GM12801 (cell line): ENCODE measurements around the gene KYAT1.

ENCODE experiments used
- TF ChIP-seq, protein P1 (sequence below): IDR thresholded peaks from one replicate; pipeline ENCODE4 v1.5.1; 2011; ENCODE audit warnings: control low read depth; ENCODE audit not compliant: insufficient read length; ENCODE audit errors: extremely low read depth

The KYAT1 gene

GRCh38 chr9:128887914-128888350 lies 6.2 kb upstream of the KYAT1 start:
- TF ChIP-seq, protein P1, sequence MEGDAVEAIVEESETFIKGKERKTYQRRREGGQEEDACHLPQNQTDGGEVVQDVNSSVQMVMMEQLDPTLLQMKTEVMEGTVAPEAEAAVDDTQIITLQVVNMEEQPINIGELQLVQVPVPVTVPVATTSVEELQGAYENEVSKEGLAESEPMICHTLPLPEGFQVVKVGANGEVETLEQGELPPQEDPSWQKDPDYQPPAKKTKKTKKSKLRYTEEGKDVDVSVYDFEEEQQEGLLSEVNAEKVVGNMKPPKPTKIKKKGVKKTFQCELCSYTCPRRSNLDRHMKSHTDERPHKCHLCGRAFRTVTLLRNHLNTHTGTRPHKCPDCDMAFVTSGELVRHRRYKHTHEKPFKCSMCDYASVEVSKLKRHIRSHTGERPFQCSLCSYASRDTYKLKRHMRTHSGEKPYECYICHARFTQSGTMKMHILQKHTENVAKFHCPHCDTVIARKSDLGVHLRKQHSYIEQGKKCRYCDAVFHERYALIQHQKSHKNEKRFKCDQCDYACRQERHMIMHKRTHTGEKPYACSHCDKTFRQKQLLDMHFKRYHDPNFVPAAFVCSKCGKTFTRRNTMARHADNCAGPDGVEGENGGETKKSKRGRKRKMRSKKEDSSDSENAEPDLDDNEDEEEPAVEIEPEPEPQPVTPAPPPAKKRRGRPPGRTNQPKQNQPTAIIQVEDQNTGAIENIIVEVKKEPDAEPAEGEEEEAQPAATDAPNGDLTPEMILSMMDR, result no peak

DNA sequence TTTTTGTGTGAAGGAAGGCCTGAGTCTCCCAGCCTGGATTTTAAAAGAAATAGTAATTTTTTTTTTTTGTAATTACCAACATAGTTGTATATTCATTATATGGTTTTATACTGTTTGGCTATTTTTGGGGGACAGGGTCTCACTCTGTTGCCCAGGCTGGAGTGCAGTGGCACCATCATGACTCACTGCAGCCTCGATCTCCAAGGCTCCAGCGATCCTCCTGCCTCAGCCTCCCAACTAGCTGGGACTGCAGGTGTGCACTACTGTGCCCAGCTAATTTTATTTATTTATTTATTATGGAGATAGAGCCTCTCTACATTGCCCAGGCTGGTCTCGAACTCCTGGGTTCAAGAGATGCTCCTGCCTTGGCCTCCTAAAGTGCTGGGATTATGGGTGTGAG lies 5.3 kb upstream of the KYAT1 start:
- TF ChIP-seq, protein P1, result no peak

GRCh38 chr9:128886211-128886891 lies 4.6 kb upstream of the KYAT1 start:
- TF ChIP-seq, protein P1, result no peak

DNA sequence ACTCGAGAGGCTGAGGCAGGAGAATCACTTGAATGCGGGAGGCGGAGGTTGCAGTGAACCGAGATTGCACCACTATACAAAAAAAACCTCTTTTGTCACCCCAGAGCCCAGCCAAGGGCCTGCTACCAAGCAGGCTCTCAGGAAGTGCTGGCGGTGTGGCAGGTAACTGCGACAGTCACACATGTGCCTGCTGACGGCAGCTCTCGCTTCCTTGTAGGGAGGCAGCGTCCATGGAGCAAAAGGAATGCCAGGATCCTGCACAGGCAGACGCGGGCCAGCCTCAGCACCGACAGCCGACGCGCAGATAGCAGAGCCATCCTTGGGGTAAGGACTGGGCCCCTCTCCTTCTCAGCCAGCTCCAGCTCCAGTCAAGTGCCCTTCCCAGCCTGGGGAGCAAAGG lies 4.0 kb upstream of the KYAT1 start:
- TF ChIP-seq, protein P1, result no peak

DNA sequence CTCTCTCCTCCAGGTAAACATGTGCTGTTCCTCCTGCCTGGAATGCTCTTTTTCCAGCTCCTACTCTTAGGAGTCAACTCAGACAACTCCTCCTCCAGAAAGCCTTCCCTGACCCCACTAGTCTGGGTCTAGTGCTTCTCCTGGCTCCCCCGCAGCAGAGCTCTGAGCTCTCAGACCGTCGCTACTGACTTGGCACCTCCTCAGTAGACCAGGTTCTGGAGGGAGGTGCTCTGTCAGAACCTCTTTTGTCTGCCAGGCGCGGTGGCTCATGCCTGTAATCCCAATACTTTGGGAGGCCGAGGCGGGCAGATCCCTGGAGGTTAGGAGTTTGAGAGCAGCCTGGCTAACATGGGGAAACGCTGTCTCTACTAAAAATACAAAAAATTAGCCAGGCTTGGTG lies 3.6 kb upstream of the KYAT1 start:
- TF ChIP-seq, protein P1, result no peak

DNA sequence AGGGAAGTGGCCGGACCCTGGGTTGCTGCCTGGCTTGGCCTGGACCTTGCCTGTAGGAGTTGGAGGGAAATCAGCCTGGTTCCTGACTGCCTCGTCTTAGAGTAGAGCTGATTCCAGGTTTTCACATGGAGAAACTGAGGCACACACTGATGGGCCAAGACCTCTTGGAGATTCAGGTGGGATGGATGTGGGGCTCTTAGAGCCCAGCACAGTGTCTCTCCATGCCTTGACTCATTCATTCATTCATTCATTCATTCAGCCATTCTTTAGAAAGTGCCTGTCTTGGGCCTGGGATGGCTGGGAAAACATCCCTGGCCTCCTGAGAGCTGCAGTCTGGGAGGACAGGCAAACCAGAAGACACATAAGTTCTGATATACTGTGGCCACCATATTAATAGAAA lies 2.4 kb upstream of the KYAT1 start:
- TF ChIP-seq, protein P1, result no peak

DNA sequence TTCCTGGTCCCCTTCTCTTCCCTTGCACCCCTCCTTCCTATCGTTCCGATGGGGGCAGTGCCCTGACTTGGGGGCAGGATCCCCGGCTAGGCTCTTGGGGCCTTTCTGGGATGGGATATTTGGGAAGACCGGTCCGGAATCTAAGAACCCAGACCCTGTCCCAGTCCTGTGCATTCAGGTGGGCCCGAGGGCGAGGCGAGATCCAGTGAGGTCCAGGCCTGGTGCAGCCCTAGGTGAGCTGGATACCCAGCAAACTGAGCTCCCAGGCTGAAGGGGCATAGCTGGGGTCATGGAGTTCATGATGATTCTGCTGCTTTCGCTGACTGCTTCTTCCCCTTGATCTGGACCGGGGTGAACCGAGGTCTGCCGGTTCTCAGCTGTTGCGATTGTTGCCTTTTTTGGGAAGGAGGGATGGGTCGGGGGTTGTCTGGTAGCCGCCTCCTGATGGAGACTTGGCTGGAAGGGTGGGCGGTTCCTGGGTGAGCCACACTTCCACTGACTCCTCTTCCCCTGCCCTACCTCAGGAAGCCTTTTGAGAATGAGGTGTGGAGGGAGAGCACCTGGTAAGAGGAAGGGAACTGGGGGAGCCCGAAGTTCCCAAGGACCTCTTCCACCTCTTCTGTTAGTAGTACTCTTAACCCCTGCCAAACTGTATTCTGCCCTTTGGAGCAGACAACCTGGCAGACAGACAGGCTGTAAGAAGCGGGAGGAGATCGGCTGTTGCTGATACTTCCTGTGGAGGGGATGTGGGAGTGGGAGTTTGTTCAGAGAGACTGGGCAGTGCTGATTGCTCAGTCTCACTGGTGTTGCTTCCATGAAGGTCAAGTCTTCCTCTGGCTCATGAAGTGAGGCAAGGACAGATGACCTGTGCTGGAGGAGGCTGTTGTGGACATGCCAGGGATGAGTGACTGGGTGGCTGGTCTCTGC lies 1.2 kb upstream of the KYAT1 start:
- TF ChIP-seq, protein P1, result no peak
